ENCODE results near the gene KLHDC3. TPM values are rescaled to one million over a fixed set of nuclear protein-coding genes. Genes with fewer than 3 reads are reported as not detected.
A peak's percentile ranks its signal among the peaks of the same experiment; 100 is the strongest.

KLHDC3 gene
- total RNA-seq, 1 donor from 2014 or later, result 58.8 TPM

DNA sequence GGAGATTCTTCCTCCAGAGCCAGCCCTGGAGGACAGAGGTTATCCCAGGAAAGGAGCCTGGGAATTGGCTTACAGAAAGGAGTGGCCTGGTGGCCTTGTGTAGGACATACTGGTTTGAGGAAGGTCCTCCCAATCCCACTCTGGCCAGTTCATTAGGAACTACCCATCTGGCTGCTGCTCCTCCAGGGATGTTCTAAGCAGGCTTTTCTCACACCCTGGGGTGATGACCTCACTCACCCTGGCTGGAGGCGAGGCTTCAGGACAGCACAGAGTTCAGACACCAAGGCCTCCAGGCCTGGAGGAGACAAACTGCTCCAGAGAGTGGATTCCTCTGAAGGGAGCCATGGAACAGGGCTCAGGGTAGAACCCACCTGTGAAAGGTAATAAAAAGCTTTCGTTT is 44.6 kb upstream of the KLHDC3 start:
- no peak overlapping the region for H3K4me3 ChIP-seq
- H3K27ac ChIP-seq, result no peak overlapping the region
- no peaks in the 10 kb centered on the region for H3K4me1 ChIP-seq
- no peaks in the 10 kb centered on the region for H3K27me3 ChIP-seq
- peaks cover 35% of the 10 kb centered on the region for H3K36me3 ChIP-seq
- no peaks in the 10 kb centered on the region for H3K9me3 ChIP-seq
- DNase-seq, result no peak
- intact Hi-C loops (cut with DNase I), result no loop called here
- TF ChIP-seq, protein P1, sequence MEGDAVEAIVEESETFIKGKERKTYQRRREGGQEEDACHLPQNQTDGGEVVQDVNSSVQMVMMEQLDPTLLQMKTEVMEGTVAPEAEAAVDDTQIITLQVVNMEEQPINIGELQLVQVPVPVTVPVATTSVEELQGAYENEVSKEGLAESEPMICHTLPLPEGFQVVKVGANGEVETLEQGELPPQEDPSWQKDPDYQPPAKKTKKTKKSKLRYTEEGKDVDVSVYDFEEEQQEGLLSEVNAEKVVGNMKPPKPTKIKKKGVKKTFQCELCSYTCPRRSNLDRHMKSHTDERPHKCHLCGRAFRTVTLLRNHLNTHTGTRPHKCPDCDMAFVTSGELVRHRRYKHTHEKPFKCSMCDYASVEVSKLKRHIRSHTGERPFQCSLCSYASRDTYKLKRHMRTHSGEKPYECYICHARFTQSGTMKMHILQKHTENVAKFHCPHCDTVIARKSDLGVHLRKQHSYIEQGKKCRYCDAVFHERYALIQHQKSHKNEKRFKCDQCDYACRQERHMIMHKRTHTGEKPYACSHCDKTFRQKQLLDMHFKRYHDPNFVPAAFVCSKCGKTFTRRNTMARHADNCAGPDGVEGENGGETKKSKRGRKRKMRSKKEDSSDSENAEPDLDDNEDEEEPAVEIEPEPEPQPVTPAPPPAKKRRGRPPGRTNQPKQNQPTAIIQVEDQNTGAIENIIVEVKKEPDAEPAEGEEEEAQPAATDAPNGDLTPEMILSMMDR (IDR thresholded peaks at IDR 0.05), result no peak
- ATAC-seq, result no peak

DNA sequence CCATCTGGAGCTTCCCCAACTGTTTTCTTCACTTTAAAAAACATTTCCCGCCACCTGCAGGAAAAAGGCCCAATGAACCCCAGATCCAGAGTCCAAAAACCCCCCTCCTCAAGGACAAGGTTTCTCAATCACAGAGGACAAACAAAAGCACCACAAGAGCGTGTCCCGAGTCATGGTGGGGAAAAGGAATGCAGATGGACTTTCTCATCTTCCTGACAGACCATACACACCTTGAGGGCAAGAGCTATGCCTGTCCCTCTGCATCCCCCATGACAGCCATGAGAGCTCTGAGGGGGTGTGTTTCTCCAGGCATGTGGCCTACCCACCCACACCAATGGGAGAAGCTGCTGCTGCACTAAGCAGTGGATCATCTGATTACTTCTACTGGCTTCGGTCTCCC is 44.1 kb upstream of the KLHDC3 start:
- no peaks in the 10 kb centered on the region for H3K4me1 ChIP-seq
- H3K4me3 ChIP-seq, result no peak overlapping the region
- peaks cover 30% of the 10 kb centered on the region for H3K36me3 ChIP-seq
- ATAC-seq (no peak), DNase-seq (no peak)
- H3K27ac ChIP-seq, result no peak overlapping the region
- TF ChIP-seq, protein P1 (IDR thresholded peaks at IDR 0.05), result no peak
- intact Hi-C loops (cut with DNase I), result no loop called here
- no peaks in the 10 kb centered on the region for H3K27me3 ChIP-seq
- H3K9me3 ChIP-seq, result no peaks in the 10 kb centered on the region

DNA sequence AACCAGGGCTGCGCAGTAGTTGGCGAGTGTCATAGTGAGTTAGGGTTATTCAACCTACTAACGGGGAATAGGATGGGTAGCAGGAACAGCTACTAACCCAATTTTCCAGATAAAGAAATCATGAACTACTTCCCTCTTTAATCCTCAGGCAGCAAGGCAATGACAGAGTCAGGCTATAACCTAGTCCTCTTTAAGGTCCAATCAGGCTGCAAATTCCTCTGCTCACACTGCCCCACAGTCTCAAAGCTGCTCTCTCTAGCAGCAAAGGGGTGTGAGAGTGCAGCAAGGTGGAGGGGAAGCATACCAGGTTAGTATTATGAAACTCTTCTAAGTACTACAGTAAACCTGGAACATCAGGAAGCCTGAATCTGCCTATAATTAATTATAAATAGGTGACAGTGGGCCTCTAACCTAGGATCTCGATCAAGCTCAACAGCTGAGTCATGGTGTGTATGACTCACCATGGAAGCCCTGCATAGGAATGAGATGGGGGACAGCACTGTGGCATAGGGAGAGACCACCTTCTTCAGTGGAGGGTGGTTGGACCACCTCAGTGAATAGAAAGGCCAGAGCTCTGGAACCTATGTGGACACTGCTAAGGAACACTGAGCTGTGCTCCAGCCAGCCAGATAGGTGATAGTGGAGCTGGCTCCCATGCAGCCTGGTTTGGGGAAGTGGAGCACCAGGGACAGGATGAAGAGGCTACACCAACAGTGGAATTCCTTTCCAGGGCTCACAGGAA is 43.0 kb upstream of the KLHDC3 start:
- ATAC-seq, result no peak
- Histone ChIP-seq H3K4me1 (no peaks in the 10 kb centered on the region), H3K27ac (no peak overlapping the region), H3K9me3 (no peaks in the 10 kb centered on the region), H3K4me3 (no peak overlapping the region), H3K27me3 (no peaks in the 10 kb centered on the region), H3K36me3 (peaks cover 20% of the 10 kb centered on the region)
- DNase-seq, result no peak
- intact Hi-C loops (cut with DNase I), result no loop called here
- TF ChIP-seq, protein P1 (IDR thresholded peaks at IDR 0.05), result no peak

- H3K36me3 ChIP-seq, result peaks cover 14% of the 10 kb centered on the region
- intact Hi-C loops (cut with DNase I), result no loop called here
- H3K4me3 ChIP-seq, result no peak overlapping the region
- DNase-seq (no peak), ATAC-seq (no peak)
- H3K4me1 ChIP-seq, result peaks cover 1% of the 10 kb centered on the region
- H3K27me3 ChIP-seq, result no peaks in the 10 kb centered on the region
- TF ChIP-seq, protein P1 (IDR thresholded peaks at IDR 0.05), result no peak
- no peaks in the 10 kb centered on the region for H3K9me3 ChIP-seq
- no peak overlapping the region for H3K27ac ChIP-seq
Measured at GRCh38 chr6:42971746-42972327, 42.2 kb upstream of the KLHDC3 start.

GRCh38 chr6:42973926-42974325 is 40.1 kb upstream of the KLHDC3 start:
- no peak overlapping the region for H3K27ac ChIP-seq
- H3K27me3 ChIP-seq, result no peaks in the 10 kb centered on the region
- peaks cover 15% of the 10 kb centered on the region for H3K4me1 ChIP-seq
- no peaks in the 10 kb centered on the region for H3K36me3 ChIP-seq
- no peak overlapping the region for H3K4me3 ChIP-seq
- ATAC-seq (peak; percentile 69), DNase-seq (no peak)
- intact Hi-C loops (cut with DNase I), result no loop called here
- H3K9me3 ChIP-seq, result no peaks in the 10 kb centered on the region
- TF ChIP-seq, protein P1 (IDR thresholded peaks at IDR 0.05), result no peak

All from upper lobe of right lung (tissue), 1 donor.